Measurements from ENCODE around the gene RRAS2.

The RRAS2 gene

DNA sequence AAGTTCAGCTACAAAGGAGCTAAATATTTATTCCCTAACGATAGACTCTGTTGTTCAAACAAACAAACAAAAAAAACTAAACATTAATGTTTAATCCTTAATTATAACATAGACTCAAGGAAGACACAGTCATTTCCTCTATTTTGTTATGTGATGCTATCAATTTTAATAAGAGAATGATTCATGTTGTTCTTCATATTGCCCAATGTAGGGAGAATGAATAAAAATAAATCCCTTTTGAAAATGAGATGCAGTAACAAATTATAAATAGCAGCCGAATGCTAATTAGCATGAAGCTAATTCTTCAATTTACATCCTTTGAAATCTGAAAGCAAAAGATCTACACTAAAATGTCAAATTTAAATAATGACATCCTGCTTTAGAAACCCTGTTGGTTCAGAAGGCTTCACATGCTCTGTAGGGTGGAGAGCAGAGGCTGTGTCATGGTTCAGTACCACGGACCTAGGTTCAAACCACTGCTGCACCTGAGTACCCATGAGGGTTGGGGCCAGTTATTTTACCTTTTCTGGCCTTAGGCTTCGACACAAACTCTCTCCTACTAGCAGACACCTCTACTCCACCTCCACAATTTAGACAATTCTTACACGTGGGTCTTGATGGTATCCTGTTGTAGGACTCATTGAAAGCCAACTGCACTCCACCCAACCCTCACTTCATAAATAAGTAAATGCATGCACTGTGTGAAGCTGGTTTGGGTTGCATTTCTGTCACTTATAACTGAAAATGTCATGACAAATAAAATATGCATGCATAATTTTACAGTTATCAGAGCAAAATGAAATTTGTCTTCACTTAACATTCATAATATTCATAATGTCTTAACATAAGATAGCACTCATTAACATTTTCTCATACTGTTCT lies 89.0 kb downstream of the RRAS2 start:
- no peak for TF ChIP-seq TAF1 (IDR thresholded peaks at IDR 0.05; ENCODE audit: borderline replicate concordance, insufficient read depth, low read length)
- TF ChIP-seq SIN3A (IDR thresholded peaks at IDR 0.05; ENCODE audit: borderline replicate concordance, insufficient read depth, low read length), result no peak
- TF ChIP-seq REST (IDR thresholded peaks at IDR 0.05; ENCODE audit: insufficient read depth in 1 of 2, low read depth in 2 of 2, low read length in 2 of 2), result peak in 1 of 2 experiments; percentile 78; a peak in 2 of 4 replicates
- TF ChIP-seq POLR2AphosphoS5 (IDR thresholded peaks at IDR 0.05; ENCODE audit: low read depth, low read length), result no peak

DNA sequence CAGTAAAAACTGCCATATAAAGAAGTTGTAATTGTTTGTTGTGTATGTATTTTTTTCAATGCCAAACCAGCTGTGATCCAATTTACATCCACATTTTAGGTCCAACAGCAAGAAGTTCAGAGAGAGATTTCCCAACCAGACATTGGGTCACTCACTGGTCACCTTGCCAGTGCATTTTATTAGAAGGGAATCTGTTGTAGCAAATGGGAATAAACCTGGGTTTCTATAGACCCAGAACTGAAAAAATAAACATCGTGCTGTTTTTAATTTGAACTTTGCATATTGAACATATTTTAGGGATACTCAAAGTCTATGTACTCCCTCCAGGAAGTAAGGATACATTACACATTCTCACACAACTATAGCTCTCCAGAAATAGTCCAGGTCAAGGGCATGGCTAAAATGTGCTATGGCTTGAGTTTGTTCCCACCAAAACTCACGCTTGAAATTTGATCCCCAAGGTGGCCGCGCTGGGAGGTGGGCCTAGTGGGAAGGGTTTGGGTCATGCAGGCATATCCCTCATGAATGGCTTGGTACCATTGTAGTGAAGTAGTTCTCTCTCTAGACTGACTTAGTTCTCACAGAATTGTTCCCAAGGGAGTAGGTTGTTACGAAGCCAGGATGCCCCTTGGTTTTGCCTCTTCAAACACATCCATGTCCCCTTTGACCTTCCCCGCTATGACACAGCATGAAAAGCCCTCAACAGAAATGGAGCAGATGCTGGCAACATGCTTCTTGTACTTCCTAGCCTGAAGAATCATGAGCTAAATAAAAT lies 90.9 kb downstream of the RRAS2 start:
- no peak for TF ChIP-seq FOXP2 (optimal IDR thresholded peaks at IDR 0.05; ENCODE audit: borderline replicate concordance, extremely low read depth, extremely low read length, insufficient read depth)
- no peak for TF ChIP-seq TAF1 (IDR thresholded peaks at IDR 0.05; ENCODE audit: borderline replicate concordance, insufficient read depth, low read length)
- TF ChIP-seq SIN3A (IDR thresholded peaks at IDR 0.05; ENCODE audit: borderline replicate concordance, insufficient read depth, low read length), result no peak
- no peak for TF ChIP-seq REST (IDR thresholded peaks at IDR 0.05; ENCODE audit: insufficient read depth in 1 of 2, low read depth in 2 of 2, low read length in 2 of 2)
- TF ChIP-seq POLR2AphosphoS5 (IDR thresholded peaks at IDR 0.05; ENCODE audit: low read depth, low read length), result no peak

DNA sequence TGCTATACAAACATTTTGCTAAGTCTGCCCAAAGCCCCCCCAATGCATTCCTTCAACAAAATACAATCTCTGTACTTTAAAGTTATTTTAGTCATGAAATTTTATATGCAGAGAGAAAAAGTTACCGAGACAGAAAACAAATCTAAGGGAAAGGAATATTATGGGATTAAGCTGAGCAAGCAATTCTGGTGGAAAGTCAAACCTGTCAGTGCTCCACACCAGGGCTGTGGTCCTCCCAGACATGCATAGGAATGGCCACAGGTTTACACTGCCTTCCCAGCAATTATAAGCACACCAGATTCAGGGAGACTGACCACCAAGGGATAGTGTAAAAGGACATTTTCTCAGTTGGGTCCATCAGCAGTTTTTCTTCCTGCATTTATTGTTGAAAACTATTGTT lies 92.4 kb downstream of the RRAS2 start:
- no peak for TF ChIP-seq TAF1 (IDR thresholded peaks at IDR 0.05; ENCODE audit: borderline replicate concordance, insufficient read depth, low read length)
- TF ChIP-seq SIN3A (IDR thresholded peaks at IDR 0.05; ENCODE audit: borderline replicate concordance, insufficient read depth, low read length), result no peak
- no peak for TF ChIP-seq FOXP2 (optimal IDR thresholded peaks at IDR 0.05; ENCODE audit: borderline replicate concordance, extremely low read depth, extremely low read length, insufficient read depth)
- TF ChIP-seq REST (IDR thresholded peaks at IDR 0.05; ENCODE audit: insufficient read depth in 1 of 2, low read depth in 2 of 2, low read length in 2 of 2), result no peak
- TF ChIP-seq POLR2AphosphoS5 (IDR thresholded peaks at IDR 0.05; ENCODE audit: low read depth, low read length), result no peak

GRCh38 chr11:14264966-14265365 lies 94.0 kb downstream of the RRAS2 start:
- TF ChIP-seq FOXP2 (optimal IDR thresholded peaks at IDR 0.05; ENCODE audit: borderline replicate concordance, extremely low read depth, extremely low read length, insufficient read depth) (no peak), POLR2AphosphoS5 (IDR thresholded peaks at IDR 0.05; ENCODE audit: low read depth, low read length) (no peak), TAF1 (IDR thresholded peaks at IDR 0.05; ENCODE audit: borderline replicate concordance, insufficient read depth, low read length) (no peak), REST (IDR thresholded peaks at IDR 0.05; ENCODE audit: insufficient read depth in 1 of 2, low read depth in 2 of 2, low read length in 2 of 2) (no peak), SIN3A (IDR thresholded peaks at IDR 0.05; ENCODE audit: borderline replicate concordance, insufficient read depth, low read length) (no peak)
